RWPE2 (cell line): ENCODE data around the gene ALDH1A3.

ENCODE experiments used
- ATAC-seq: fragments of 200-7000 bp; cut with Tn5 transposase; 3 replicates; pipeline ENCODE4 v1.9.1; 2021; ENCODE audit warnings: low read depth
- DNase-seq: peaks from one replicate; pipeline ENCODE4 v3.0.0-alpha.2; 2020; ENCODE audit warnings: low spot score
- H3K27ac ChIP-seq: fragments of 450-650 bp; 2 replicates; pipeline ENCODE4 v1.5.1; 2017; ENCODE audit warnings: mild to moderate bottlenecking; ENCODE audit not compliant: poor library complexity, severe bottlenecking
- H3K27me3 ChIP-seq: fragments of 250-450 bp; sonication (Bioruptor Pico); 2 replicates; pipeline ENCODE4 v1.5.1; 2021; ENCODE audit warnings: mild to moderate bottlenecking, moderate library complexity; ENCODE audit not compliant: insufficient read depth, poor library complexity, severe bottlenecking
- H3K36me3 ChIP-seq: fragments of 250-450 bp; sonication (Bioruptor Pico); 2 replicates; pipeline ENCODE4 v1.5.1; 2020; ENCODE audit warnings: low read depth, mild to moderate bottlenecking, moderate library complexity
- H3K4me1 ChIP-seq: fragments of 250-450 bp; sonication (Bioruptor Pico); 2 replicates; pipeline ENCODE4 v1.5.1; 2021; ENCODE audit warnings: mild to moderate bottlenecking, moderate library complexity; ENCODE audit not compliant: insufficient read depth, poor library complexity, severe bottlenecking
- H3K4me3 ChIP-seq: fragments of 250-450 bp; sonication (Bioruptor Pico); 2 replicates; pipeline ENCODE4 v1.5.1; 2021; ENCODE audit warnings: mild to moderate bottlenecking, moderate library complexity; ENCODE audit not compliant: severe bottlenecking
- H3K9me3 ChIP-seq: fragments of 250-450 bp; sonication (Bioruptor Pico); 2 replicates; pipeline ENCODE4 v1.5.1; 2021; ENCODE audit warnings: mild to moderate bottlenecking, moderate library complexity; ENCODE audit not compliant: severe bottlenecking
- TF ChIP-seq, protein P1 (sequence below): fragments of 450-650 bp; IDR thresholded peaks from one replicate; pipeline ENCODE4 v1.5.1; 2017; ENCODE audit warnings: mild to moderate bottlenecking, moderate library complexity; ENCODE audit not compliant: poor library complexity, severe bottlenecking

Gene ALDH1A3

DNA sequence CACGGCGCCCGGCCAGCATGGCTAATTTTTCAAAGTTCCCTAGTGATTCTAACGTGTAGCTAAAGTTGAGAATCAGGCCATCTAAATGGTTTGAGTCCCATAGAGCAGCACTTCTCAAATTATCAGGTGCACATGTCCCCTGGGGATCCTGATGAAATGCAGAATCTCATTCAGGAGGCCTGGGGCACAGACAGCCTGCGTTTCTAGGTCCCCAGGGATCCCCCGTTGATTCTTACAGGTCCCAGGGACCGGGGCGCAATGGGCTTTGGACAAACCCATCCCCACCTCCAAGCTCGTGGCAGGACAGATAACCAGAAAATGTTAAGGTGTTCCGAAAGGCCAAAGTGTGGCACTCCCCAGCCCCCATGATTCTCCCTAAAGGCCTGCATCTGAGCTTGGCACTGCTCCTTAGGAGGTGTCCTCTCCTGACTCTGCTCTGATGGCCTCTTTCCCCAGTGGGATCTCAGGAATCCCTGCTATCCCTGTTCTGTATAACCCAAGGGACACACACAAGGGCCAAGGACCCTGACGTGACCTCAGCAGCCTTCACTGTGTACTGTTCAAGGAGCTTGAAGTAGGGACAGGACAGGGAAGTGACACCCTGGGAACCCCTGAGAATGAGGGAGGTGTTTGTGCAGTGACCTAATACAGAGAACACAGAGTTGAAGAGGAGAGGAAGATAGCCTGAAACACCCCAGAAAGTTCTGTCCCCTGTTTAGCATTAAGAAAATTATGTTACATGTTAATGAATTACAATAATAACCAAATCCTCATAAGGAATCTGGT is 47.5 kb downstream of the ALDH1A3 start:
- Histone ChIP-seq H3K4me3 (no peak overlapping the region), H3K9me3 (no peaks in the 10 kb centered on the region), H3K4me1 (peaks cover 15% of the 10 kb centered on the region), H3K36me3 (peaks cover 24% of the 10 kb centered on the region), H3K27me3 (no peaks in the 10 kb centered on the region), H3K27ac (no peak overlapping the region)
- TF ChIP-seq, protein P1, sequence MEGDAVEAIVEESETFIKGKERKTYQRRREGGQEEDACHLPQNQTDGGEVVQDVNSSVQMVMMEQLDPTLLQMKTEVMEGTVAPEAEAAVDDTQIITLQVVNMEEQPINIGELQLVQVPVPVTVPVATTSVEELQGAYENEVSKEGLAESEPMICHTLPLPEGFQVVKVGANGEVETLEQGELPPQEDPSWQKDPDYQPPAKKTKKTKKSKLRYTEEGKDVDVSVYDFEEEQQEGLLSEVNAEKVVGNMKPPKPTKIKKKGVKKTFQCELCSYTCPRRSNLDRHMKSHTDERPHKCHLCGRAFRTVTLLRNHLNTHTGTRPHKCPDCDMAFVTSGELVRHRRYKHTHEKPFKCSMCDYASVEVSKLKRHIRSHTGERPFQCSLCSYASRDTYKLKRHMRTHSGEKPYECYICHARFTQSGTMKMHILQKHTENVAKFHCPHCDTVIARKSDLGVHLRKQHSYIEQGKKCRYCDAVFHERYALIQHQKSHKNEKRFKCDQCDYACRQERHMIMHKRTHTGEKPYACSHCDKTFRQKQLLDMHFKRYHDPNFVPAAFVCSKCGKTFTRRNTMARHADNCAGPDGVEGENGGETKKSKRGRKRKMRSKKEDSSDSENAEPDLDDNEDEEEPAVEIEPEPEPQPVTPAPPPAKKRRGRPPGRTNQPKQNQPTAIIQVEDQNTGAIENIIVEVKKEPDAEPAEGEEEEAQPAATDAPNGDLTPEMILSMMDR, result no peak
- ATAC-seq (no peak), DNase-seq (no peak)

DNA sequence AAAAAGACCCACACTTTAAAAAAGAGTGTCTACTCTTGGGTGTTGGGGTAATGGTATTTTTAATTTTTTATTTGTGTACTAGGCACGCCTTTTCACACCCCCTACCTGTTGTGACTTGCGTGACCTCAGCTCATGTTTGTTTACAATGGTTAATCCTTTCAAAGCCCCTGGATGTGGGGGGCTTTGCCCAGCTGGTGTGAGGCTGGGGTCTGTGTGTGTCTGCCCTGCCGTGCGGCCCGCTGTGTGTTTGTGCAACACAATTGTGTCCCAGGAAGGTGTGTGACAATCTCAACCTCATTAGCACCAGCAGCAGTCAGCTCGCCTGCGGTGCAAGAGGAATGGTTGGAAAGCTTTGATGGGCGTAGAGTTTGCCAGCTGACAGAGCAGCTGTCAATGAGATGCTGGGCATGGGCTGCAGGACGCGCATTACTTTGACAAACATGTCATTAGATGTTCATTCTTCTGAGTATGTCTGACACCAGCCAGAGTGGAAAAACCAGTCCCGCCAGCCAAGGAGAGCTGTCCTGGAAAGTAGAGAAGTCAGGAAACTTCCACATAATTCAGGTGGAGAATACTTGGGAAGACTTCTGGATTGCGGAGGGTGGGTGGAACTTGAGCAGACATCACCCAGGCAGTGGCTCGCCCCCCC is 49.1 kb downstream of the ALDH1A3 start:
- DNase-seq (no peak), ATAC-seq (peak; percentile 9; the same call in 1 of the 3 replicates)
- H3K27me3 ChIP-seq, result no peaks in the 10 kb centered on the region
- no peaks in the 10 kb centered on the region for H3K9me3 ChIP-seq
- peak overlapping the region; percentile 17 for H3K27ac ChIP-seq
- peaks cover 15% of the 10 kb centered on the region for H3K4me1 ChIP-seq
- no peak overlapping the region for H3K4me3 ChIP-seq
- TF ChIP-seq, protein P1, result no peak
- H3K36me3 ChIP-seq, result peaks cover 24% of the 10 kb centered on the region

DNA sequence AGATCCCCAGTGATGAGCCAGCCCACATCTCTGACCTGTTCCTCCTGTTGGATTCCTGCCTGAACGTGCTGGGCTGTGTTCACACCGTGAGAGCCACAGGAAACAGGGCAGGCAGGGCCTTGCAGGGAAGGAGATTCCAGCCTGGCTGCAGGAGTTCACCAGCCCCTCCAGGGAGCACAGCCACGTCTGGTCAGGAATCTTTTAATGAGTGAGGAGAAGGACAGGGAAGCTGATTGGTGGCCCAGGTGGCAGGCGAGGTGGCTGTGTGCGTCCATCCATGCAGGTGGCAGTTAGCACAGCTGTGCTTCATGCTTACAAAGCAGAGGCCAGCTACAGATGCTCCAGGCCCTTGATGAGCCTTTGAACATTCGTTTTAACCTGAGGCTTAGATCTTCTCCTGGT is 50.0 kb downstream of the ALDH1A3 start:
- ATAC-seq (peak; percentile 89), DNase-seq (no peak)
- Histone ChIP-seq H3K4me3 (no peak overlapping the region), H3K9me3 (no peaks in the 10 kb centered on the region), H3K27me3 (no peaks in the 10 kb centered on the region), H3K36me3 (peaks cover 22% of the 10 kb centered on the region), H3K27ac (peak overlapping the region; percentile 17), H3K4me1 (peaks cover 15% of the 10 kb centered on the region)
- TF ChIP-seq, protein P1, result no peak

DNA sequence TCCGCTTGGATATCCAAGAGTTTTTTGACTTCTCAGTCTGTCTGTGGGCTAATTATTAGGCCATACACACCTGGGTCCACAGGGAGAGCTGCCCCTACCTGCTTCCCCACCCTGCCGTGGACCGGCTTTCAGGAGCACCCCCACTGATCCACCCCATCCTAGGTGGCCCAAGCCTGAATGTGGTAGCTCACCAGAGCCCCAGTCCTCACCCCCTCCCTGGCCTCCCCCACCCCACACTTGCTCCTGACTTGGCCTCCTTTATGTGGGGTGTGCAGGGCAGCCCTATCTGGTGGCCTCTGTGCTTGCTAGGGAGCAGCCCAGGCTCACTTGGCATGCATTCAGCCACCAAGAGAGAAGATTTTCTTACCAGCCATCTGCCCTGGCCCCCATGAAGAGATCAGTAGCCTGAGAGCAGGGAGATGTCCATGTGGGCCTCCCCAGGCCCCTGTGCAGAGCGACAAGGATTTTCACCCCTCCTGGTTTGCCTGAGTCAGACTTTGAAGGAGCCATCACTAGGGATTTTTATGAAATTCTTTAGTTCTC is 50.7 kb downstream of the ALDH1A3 start:
- Histone ChIP-seq H3K36me3 (peaks cover 15% of the 10 kb centered on the region), H3K27ac (no peak overlapping the region), H3K4me3 (no peak overlapping the region), H3K9me3 (no peaks in the 10 kb centered on the region), H3K27me3 (no peaks in the 10 kb centered on the region), H3K4me1 (peaks cover 15% of the 10 kb centered on the region)
- ATAC-seq (no peak), DNase-seq (no peak)
- TF ChIP-seq, protein P1, result no peak
